ENCODE results near the gene SMOC2.

DNA sequence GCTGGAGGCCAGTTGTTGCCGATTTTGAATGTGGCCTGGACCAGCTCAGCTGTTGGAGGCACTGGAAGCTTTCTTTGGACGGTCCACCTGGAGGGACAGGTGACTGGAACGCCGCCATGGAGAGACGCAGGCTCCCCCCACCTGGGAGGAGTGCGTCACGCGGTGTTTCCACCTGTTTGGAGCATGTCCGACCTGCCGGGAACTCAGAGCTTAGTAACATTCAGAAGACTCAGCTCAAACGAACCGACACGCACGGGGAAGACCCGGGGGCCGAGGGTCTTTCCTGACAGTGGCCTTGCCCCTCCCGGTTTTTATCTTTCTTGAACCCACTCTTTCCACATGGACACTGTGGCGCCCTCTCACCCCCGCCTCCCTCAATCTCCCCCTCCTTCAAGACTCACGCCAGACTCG is 141.6 kb downstream of the SMOC2 start:
- TF ChIP-seq, protein P1, sequence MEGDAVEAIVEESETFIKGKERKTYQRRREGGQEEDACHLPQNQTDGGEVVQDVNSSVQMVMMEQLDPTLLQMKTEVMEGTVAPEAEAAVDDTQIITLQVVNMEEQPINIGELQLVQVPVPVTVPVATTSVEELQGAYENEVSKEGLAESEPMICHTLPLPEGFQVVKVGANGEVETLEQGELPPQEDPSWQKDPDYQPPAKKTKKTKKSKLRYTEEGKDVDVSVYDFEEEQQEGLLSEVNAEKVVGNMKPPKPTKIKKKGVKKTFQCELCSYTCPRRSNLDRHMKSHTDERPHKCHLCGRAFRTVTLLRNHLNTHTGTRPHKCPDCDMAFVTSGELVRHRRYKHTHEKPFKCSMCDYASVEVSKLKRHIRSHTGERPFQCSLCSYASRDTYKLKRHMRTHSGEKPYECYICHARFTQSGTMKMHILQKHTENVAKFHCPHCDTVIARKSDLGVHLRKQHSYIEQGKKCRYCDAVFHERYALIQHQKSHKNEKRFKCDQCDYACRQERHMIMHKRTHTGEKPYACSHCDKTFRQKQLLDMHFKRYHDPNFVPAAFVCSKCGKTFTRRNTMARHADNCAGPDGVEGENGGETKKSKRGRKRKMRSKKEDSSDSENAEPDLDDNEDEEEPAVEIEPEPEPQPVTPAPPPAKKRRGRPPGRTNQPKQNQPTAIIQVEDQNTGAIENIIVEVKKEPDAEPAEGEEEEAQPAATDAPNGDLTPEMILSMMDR (IDR thresholded peaks at IDR 0.05; ENCODE audit: poor library complexity, severe bottlenecking), result no peak
- TF ChIP-seq, protein P2, sequence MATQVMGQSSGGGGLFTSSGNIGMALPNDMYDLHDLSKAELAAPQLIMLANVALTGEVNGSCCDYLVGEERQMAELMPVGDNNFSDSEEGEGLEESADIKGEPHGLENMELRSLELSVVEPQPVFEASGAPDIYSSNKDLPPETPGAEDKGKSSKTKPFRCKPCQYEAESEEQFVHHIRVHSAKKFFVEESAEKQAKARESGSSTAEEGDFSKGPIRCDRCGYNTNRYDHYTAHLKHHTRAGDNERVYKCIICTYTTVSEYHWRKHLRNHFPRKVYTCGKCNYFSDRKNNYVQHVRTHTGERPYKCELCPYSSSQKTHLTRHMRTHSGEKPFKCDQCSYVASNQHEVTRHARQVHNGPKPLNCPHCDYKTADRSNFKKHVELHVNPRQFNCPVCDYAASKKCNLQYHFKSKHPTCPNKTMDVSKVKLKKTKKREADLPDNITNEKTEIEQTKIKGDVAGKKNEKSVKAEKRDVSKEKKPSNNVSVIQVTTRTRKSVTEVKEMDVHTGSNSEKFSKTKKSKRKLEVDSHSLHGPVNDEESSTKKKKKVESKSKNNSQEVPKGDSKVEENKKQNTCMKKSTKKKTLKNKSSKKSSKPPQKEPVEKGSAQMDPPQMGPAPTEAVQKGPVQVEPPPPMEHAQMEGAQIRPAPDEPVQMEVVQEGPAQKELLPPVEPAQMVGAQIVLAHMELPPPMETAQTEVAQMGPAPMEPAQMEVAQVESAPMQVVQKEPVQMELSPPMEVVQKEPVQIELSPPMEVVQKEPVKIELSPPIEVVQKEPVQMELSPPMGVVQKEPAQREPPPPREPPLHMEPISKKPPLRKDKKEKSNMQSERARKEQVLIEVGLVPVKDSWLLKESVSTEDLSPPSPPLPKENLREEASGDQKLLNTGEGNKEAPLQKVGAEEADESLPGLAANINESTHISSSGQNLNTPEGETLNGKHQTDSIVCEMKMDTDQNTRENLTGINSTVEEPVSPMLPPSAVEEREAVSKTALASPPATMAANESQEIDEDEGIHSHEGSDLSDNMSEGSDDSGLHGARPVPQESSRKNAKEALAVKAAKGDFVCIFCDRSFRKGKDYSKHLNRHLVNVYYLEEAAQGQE (IDR thresholded peaks at IDR 0.05; ENCODE audit: borderline replicate concordance), result no peak
- no peak for TF ChIP-seq EZH2 (IDR thresholded peaks at IDR 0.05; ENCODE audit: borderline replicate concordance, insufficient read depth, low read length, poor library complexity, severe bottlenecking)
